Astrocyte (in vitro differentiated cells and primary cell): ENCODE data around the gene SH3RF1. TPM values are rescaled to one million over a fixed set of nuclear protein-coding genes. Genes with fewer than 3 reads are reported as not detected.

ENCODE experiments used
- DNase-seq: peaks from one replicate; pipeline ENCODE4 v3.0.0-alpha.2; 2010; ENCODE audit warnings: low read depth
- FAIRE-seq: peaks from 2 replicates; lab custom pipeline; 2011; peaks lifted over from hg19 to GRCh38; lab: Jason Lieb, UNC
- H2AFZ ChIP-seq: 2 replicates; pipeline ENCODE4 v1.6.0; 2012; ENCODE audit warnings: low read depth, low read length, inconsistent platforms
- H3K27ac ChIP-seq: 2 replicates; pipeline ENCODE4 v1.5.1; 2011; ENCODE audit warnings: low read depth, low read length, inconsistent platforms
- H3K27me3 ChIP-seq: 2 replicates; pipeline ENCODE4 v1.6.0; 2011; ENCODE audit warnings: low read length, inconsistent platforms; ENCODE audit not compliant: insufficient read depth
- H3K36me3 ChIP-seq: 2 replicates; pipeline ENCODE4 v1.5.1; 2011; ENCODE audit warnings: low read length, inconsistent platforms; ENCODE audit not compliant: insufficient read depth
- H3K4me1 ChIP-seq: 2 replicates; pipeline ENCODE4 v1.5.1; 2011; ENCODE audit warnings: low read length, inconsistent platforms; ENCODE audit not compliant: insufficient read depth
- H3K4me2 ChIP-seq: 2 replicates; pipeline ENCODE4 v1.6.0; 2012; ENCODE audit warnings: low read length, inconsistent platforms
- H3K4me3 ChIP-seq: 2 replicates; pipeline ENCODE4 v1.5.1; 2011; ENCODE audit warnings: low read depth, mild to moderate bottlenecking, low read length, inconsistent platforms; ENCODE audit not compliant: insufficient read depth
- H3K79me2 ChIP-seq: 2 replicates; pipeline ENCODE4 v1.6.0; 2012; ENCODE audit warnings: mild to moderate bottlenecking, low read length, inconsistent platforms; ENCODE audit not compliant: insufficient read depth
- H3K9ac ChIP-seq: 2 replicates; pipeline ENCODE4 v1.6.0; 2012; ENCODE audit warnings: mild to moderate bottlenecking, low read length, inconsistent platforms
- H3K9me3 ChIP-seq: 2 replicates; pipeline ENCODE4 v1.5.1; 2012; ENCODE audit warnings: low read depth, mild to moderate bottlenecking, low read length, inconsistent platforms; ENCODE audit not compliant: insufficient read depth
- H4K20me1 ChIP-seq: 2 replicates; pipeline ENCODE4 v1.6.0; 2012; ENCODE audit warnings: low read length, inconsistent platforms; ENCODE audit not compliant: insufficient read depth
- H3K27ac Mint-ChIP-seq: one replicate; pipeline ENCODE4 v1.8.0; 2021; ENCODE audit warnings: mild to moderate bottlenecking, mixed read lengths; ENCODE audit not compliant: unreplicated experiment
- H3K27me3 Mint-ChIP-seq: one replicate; pipeline ENCODE4 v1.8.0; 2021; ENCODE audit warnings: low read depth, mixed read lengths; ENCODE audit not compliant: unreplicated experiment
- H3K36me3 Mint-ChIP-seq: one replicate; pipeline ENCODE4 v1.8.0; 2021; ENCODE audit warnings: low read depth, mixed read lengths; ENCODE audit not compliant: unreplicated experiment
- H3K4me1 Mint-ChIP-seq: one replicate; pipeline ENCODE4 v1.8.0; 2021; ENCODE audit warnings: low read depth, mixed read lengths; ENCODE audit not compliant: unreplicated experiment
- H3K4me3 Mint-ChIP-seq: one replicate; pipeline ENCODE4 v1.8.0; 2021; ENCODE audit warnings: mild to moderate bottlenecking, moderate library complexity, mixed read lengths; ENCODE audit not compliant: unreplicated experiment
- H3K9me3 Mint-ChIP-seq: one replicate; pipeline ENCODE4 v1.8.0; 2021; ENCODE audit warnings: mild to moderate bottlenecking, mixed read lengths; ENCODE audit not compliant: unreplicated experiment
- EZH2 ChIP-seq: IDR thresholded peaks from 2 replicates; pipeline ENCODE4 v1.6.1; 2012; ENCODE audit warnings: mild to moderate bottlenecking, low read length, inconsistent platforms; ENCODE audit not compliant: insufficient read depth
- total RNA-seq: library from RNA; stranded (reverse); gene quantifications from 2 replicates; pipeline ENCODE4 v1.2.1, GENCODE V29; 2021
- TF ChIP-seq, protein P1 (sequence below): IDR thresholded peaks from 2 replicates; pipeline ENCODE4 v1.5.1; 2011; ENCODE audit warnings: low read depth, mild to moderate bottlenecking, inconsistent platforms, low read length, moderate library complexity; ENCODE audit not compliant: insufficient read depth

Gene SH3RF1
- total RNA-seq, 1 donor from 2014 or later: 25.9 TPM

DNA sequence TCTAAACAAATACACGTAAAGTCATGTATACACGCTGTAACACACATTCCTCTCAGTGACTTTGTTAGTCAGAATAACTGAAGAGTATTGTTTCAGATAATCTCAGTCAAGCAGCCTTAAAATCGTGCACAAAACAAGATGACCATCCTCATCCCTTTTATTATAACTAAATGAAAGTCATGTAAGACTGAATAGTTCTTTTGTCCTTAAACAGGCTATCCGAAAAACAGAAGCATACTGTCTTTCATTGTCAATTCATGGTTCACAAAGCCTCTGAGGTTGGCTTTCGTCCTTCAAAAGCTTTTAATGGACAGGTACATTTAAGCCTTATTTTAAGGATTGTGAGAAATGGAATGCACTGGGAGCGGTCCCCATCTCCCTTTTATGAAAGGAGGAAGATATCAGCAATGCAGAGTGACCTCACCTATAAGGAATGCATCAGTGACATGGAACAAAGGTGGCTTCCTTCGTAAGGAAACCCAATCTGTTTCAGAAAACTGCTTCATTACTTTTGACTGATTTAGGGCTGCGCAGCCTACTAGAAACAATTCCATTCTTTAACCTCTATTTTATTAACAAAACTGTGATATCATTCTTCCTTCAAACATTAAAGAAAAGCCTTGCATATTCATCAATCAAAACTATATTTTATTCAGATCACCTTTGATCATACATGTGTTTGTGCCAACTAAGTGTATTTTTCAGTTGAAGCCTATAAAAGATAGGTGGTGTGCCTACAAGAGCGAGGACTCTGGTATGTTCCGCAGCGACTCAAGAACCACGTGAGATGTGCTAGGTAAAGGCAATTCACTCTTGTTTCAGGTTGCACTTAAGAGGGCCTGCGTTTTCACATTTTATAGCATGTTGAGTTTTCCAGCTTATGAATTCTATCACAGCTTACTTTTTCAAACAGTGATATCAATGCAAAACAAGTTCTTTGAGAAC is 19.2 kb downstream of the SH3RF1 start:
- Histone ChIP-seq H3K27me3 (no peaks in the 10 kb centered on the region), H3K9me3 (no peaks in the 10 kb centered on the region), H4K20me1 (peaks cover 41% of the 10 kb centered on the region), H3K4me2 (peak overlapping the region; percentile 73), H3K4me1 (peaks cover 73% of the 10 kb centered on the region), H3K79me2 (peaks cover 90% of the 10 kb centered on the region), H3K27ac (peak overlapping the region; percentile 80), H3K9ac (peak overlapping the region; percentile 7), H3K4me3 (no peak overlapping the region), H3K36me3 (peaks cover 2% of the 10 kb centered on the region), H2AFZ (no peak overlapping the region)
- peaks cover 58% of the 10 kb centered on the region for H3K4me1 Mint-ChIP-seq
- H3K36me3 Mint-ChIP-seq: no peaks in the 10 kb centered on the region
- no peak overlapping the region for H3K4me3 Mint-ChIP-seq
- H3K27me3 Mint-ChIP-seq: no peaks in the 10 kb centered on the region
- H3K27ac Mint-ChIP-seq: peak overlapping the region; percentile 88
- no peaks in the 10 kb centered on the region for H3K9me3 Mint-ChIP-seq
- DNase-seq (peak; percentile 60), FAIRE-seq (peak; percentile 43)
- TF ChIP-seq EZH2: no peak
- TF ChIP-seq, protein P1, sequence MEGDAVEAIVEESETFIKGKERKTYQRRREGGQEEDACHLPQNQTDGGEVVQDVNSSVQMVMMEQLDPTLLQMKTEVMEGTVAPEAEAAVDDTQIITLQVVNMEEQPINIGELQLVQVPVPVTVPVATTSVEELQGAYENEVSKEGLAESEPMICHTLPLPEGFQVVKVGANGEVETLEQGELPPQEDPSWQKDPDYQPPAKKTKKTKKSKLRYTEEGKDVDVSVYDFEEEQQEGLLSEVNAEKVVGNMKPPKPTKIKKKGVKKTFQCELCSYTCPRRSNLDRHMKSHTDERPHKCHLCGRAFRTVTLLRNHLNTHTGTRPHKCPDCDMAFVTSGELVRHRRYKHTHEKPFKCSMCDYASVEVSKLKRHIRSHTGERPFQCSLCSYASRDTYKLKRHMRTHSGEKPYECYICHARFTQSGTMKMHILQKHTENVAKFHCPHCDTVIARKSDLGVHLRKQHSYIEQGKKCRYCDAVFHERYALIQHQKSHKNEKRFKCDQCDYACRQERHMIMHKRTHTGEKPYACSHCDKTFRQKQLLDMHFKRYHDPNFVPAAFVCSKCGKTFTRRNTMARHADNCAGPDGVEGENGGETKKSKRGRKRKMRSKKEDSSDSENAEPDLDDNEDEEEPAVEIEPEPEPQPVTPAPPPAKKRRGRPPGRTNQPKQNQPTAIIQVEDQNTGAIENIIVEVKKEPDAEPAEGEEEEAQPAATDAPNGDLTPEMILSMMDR: no peak

DNA sequence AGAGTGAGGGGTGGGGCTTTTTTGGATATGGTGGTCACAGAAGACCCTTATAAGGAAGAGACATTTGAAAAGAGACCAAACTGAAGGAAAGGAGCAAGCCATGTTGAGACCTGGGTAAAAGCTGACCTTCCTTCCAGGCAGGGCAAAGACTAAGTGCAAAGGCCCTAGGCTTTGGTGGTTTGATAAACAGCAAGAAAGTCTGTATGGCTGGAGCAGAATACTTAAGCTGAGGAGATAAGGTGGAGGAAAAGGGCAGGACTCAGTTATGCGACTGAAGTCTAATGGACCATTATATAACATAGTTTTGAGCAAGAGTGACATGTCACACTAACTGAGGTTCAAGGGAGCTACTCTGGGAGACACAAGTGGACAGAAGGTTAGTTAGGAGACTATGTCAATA is 20.0 kb downstream of the SH3RF1 start:
- Histone ChIP-seq H3K9me3 (no peaks in the 10 kb centered on the region), H3K4me3 (no peak overlapping the region)

More for the DNA sequence above, 20.0 kb downstream of the SH3RF1 start:
- Histone ChIP-seq H4K20me1 (peaks cover 43% of the 10 kb centered on the region), H2AFZ (no peak overlapping the region), H3K27me3 (no peaks in the 10 kb centered on the region), H3K36me3 (peaks cover 2% of the 10 kb centered on the region), H3K4me1 (peaks cover 65% of the 10 kb centered on the region), H3K79me2 (peaks cover 90% of the 10 kb centered on the region), H3K9ac (no peak overlapping the region), H3K27ac (peak overlapping the region; percentile 80), H3K4me2 (peak overlapping the region; percentile 57)
- H3K4me3 Mint-ChIP-seq: peak overlapping the region; percentile 48
- H3K9me3 Mint-ChIP-seq: no peaks in the 10 kb centered on the region
- H3K27me3 Mint-ChIP-seq: no peaks in the 10 kb centered on the region
- no peaks in the 10 kb centered on the region for H3K36me3 Mint-ChIP-seq
- no peak for FAIRE-seq
- no peak for DNase-seq
- TF ChIP-seq, protein P1: no peak
- no peak for TF ChIP-seq EZH2
- H3K4me1 Mint-ChIP-seq: peaks cover 58% of the 10 kb centered on the region
- peak overlapping the region; percentile 88 for H3K27ac Mint-ChIP-seq
